Fibroblast of skin of scalp (primary cell): ENCODE results near the gene KIF1B.

Source experiments
- DNase-seq: peaks from one replicate; pipeline ENCODE4 v3.0.0-alpha.2; 2013

Gene KIF1B

DNA sequence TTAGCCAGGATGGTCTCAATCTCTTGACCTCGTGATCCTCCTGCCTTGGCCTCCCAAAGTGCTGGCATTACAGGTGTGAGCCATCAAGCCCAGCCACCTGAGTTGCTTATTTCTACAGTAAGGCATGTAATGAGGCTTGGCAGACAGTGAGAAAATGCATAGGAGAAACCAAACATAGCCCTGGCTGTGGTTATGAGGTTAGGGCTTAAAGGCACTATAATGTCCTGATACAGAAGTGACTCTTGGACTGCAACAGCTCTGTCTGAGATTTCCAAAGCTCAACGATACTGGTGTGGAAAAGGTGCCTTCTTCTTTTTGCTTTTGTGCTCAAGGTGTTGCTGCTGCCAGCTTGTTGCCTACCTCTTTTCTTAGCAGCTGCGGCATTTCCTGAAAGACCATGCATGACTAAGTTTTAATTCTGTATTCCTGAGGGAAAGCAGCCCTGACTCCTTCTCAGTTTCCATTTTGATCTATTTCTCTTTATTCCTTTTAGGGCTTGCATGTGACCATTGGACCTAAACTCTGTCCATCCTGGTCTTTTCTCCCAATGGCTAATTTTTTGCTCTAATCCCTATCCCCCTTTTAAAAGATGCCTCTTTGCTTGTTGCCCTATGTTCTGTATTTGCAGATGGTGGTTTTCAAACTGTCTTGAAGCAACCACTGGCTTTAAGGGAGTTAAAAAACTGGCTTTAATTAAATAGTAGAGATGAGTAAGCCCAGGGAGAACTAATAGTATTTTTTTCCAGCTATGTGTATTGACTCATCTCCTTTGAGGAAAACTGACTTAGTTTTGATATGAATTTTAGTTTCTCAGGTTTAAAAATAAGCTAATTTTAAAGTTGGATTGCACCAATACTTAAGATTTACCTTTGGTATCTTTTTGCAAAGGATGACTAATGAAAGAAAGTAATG is 70.3 kb downstream of the KIF1B start:
- peak; percentile 64 for DNase-seq

DNA sequence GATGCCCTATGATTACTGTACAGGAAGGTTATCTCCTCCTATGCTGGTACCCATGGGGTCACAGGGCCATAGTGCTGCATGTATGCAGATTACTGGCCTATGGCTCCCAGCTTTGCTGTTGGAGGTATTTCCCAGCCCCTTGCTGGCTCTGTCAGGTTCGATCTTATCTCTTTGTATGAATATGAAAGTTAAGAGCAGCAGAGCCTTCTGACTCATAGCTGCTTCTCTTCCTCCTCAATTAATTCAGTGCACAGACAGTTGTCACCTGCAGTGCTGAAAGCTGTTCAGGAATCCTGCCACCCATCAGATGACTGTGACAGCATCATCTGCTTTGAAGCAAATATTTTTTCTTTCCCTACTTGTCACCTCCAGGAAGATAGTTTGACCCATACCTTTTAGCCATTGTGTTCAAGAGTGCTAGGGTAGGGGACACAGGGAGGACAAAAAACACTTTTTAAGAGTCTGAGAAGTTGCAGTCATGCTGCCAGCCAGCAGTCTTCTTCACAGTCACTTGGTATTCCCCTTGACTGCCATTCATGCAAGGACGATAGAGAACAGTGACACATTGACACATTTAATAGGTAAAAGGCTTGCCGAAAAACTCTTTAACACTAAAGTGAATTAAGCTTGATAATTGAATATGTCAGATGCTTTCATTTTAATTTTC is 73.1 kb downstream of the KIF1B start:
- DNase-seq, result no peak

DNA sequence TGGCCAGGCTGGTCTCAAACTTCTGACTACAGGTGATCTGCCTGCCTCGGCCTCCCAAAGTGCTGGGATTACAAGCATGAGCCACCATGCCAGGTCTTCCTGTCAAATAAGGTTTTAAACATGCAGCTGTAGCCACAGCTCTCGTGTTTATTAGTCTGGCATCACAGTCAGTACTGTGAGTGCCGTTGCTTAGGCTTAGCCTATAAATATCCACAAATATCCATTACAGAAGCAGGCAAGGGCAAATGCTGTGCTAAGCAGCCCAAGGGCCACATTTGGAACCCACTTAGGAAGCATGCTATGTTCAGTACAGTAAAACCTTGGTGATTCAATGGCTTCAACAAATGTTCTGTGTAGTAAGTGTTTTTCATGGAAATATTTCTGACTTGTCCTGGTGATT is 75.9 kb downstream of the KIF1B start:
- DNase-seq, result no peak

DNA sequence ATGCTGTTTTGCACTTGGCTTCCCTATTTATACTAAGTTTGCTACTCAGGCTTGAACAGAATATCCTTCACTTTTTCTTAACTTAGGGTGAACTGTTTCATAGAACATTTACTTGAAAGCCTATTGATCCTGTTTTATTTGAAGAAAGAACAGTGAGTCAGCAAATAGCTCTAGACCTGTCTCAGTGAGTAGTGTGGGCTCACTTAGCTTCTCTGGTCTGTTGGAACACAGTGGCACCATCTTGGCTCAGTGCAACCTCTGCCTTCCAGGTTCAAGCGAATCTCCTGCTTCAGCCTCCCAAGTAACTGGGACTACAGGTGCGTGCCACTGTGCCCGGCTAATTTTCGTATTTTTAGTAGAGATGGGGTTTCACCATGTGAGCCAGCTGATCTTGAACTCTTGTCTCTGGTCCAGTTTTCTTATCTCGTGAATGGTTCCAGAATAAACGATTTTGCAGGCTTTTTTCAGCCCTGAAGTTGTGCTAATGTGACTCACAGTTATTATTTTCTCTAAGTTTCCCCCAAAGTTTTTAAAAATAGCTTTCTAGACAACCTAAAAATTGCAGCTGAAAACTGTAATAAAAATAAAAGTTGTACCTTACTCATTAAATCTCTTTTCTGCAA is 76.8 kb downstream of the KIF1B start:
- no peak for DNase-seq

DNA sequence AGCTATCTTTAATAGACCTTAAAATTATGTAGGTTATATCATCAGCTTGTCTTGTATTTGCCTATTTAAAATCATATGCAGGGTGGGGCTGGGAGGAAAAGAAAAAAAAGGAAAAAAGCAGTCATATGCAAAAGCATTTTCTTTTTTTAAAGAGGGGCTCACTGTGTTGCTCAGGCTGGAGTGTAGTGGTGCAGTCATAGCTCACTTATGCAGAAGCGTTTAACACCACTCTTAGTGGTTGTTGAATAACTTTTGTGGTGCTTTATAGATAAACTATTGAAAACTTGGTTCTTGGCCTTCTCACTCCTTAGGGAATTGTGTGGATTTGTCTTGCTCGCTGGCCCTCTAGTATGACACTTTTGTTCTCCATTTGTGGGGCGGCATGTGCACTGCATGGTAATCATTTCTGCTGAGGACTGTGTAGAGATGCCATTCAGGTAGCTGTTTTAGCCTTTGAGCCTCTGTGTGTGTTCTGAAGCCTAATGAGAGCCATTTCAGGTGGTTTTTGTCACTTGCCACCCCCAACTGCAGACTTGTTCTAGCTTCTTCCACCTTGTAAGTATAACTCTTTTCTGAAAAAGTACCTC is 77.8 kb downstream of the KIF1B start:
- DNase-seq, result no peak

DNA sequence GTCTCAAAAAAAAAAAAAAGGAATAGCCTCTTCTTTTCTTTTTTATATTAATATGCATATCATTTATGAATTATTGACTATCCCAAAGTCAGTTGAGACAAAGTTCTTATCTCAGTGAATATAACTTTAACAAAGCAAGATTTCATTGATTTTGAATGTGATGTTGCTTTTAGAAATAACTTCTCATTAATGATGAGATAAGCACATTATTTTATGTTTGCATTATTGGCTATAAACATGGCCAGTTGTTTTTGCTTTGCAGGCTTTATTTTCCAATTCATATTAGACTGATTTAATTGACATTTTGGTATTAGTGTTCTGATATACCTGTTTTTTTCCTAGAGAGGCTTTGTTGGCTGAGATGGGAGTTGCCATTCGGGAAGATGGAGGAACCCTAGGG is 81.3 kb downstream of the KIF1B start:
- DNase-seq, result no peak

DNA sequence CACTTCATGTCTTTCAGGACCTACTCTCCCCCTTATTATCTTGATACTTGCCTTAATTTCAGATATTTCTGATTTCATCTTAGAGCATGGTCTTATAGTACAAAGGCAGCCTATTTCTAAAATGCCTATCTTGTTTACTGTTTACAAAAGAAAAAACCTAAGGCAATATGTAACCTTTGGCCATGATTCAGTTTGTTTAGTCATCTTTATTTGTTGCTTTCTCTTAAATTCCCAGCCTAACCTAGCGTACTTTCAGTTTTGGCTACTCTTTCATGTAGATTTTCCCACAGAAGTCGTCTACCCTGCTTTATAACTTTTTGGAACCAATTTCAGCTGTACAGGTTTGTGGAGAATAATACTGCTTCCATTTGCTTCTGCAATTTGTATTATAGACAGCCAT is 81.8 kb downstream of the KIF1B start:
- DNase-seq, result no peak

DNA sequence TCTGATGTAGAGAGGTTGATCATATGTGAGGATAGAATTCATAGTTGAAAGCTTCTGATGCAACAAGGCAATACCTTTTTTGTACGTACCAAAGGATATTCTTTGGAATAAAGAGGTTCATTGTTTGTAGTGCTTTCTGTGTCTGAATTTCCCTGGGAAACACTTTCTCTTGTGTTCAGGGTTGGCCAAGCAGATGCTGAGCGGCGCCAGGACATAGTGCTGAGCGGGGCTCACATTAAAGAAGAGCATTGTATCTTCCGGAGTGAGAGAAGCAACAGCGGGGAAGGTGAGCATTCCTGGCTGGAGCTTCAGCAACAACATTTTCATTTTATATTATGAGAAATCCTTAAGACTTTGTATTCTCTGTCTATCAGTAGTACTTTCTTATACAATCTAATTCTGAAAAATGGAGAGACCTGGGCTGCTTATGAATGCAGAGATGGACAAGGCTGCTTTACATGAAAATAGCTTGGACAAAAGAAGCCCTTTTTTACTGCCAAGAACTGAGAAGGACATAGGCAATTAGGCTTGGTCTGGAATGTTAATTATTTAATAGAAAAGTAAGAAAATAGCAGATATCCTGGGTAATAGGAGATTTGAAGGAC is 85.2 kb downstream of the KIF1B start:
- no peak for DNase-seq

DNA sequence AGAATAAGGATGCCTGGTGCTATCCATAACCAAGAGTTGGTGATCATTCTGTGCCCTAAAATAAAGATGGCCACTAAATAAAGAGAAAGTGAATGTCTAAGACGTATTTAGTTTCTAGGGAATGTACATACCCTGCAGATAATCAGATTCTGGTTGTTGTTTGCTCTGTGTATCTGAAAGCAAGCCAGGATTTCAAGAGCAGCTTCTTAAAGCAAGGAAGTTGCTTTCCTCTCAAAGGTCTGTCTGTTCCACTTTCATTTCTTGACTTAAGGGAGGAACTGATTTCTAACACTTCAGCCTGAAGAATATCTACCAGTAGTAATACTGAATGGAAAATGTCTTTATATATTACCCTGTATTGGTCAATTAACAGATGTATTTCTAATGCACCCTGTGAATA is 88.8 kb downstream of the KIF1B start:
- no peak for DNase-seq

DNA sequence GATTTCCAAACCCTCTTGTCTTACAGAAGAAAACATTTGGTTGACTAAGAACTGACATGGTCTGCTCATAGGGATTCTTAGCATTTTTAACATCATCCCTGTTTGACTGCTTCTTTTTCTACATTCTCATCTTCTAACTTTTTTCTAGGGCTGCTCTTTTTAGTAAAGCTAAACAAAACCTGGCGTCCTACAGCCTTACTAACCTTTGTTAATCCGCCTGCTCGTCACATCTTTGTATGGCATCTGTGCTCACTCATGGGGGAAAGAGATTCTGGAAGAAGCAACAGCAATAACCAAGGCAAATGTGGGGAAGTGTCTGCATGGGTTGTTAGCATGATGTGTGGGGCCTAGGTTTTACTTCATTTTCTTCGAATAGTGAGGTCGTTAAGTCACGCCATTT is 92.0 kb downstream of the KIF1B start:
- DNase-seq, result no peak

DNA sequence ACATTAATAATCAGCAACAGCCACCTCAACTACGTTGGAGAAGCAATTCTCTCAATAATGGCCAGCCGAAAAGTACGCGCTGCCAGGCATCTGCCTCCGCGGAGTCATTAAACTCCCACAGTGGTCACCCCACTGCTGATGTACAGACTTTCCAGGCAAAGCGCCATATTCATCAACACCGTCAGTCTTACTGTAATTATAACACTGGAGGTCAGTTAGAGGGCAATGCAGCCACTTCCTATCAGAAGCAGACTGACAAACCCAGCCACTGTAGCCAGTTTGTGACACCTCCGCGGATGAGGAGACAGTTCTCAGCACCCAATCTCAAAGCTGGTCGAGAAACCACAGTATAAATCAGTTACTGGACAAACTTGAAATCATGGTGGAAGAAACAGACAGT is 93.9 kb downstream of the KIF1B start:
- DNase-seq, result no peak

DNA sequence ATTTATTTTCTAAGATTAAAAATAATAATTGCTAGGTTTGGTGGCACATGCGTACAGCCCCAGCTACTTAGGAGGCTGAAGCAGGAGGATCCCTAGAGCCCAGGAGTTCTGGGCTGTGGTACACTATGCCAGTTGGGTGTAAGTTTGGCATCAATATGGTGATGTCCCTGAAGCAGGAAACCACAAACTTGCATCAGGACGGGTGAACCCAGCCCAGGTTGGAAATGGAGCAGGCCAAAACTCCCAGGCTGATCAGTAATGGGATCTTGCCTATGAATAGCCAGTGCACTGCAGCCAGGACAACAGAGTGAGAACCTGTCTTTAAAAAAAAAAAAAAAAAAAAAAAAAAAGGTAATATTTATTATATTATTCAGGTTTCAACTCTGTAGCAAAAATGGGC is 96.1 kb downstream of the KIF1B start:
- no peak for DNase-seq

DNA sequence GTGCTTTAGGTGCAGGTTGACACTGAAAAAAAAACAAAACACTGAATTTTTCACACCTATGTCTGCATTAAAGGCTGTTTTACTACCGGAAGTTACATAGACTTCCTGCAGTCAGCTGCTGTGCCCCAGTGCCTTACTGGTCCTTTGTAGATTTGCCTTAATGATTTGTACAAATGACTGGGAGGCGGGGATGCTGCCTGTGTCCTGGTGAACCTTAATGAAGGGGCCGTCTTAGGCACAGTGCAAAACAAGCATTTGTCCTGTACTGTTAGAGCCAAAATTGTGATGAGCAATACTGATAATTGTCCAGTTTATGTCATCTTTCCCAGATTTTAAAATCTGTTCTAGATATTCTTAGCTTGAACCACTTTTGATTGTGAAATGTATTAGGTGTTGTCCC is 97.6 kb downstream of the KIF1B start:
- DNase-seq, result no peak

DNA sequence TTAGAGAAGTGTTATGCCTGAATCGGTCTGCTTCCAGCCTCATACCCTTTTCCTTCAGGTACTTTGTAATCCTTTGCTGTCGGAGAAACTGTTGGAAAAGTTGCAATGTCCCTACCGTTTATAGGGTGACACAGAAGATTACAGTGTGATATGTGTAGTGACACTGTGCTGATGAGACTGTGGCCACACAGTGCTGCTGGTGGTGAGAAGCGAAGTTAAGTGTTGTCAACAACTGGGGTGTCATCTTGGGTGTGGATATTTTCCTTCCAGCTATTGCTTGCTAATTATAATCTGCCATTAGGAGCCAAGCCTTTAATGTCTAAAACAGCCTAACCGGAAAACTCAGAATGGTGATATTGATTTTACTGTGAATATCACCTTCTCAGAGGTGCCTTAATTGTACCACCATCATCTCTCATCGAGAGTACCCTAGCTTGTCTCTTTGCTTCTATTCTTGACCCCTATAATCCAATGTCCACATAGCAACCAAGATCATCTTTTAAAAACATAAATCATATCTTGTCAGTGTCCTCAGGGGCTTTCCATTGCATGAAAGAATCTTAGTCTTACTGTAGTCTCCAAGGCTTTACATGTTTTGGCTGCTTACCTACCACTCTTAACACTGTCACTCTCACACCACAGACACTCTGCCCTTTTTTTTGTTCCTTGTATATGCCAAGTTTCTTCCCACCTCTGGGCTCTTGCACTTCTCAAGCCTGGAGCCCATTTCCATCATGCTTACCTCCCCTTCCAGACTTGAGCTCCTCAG is 99.1 kb downstream of the KIF1B start:
- no peak for DNase-seq

DNA sequence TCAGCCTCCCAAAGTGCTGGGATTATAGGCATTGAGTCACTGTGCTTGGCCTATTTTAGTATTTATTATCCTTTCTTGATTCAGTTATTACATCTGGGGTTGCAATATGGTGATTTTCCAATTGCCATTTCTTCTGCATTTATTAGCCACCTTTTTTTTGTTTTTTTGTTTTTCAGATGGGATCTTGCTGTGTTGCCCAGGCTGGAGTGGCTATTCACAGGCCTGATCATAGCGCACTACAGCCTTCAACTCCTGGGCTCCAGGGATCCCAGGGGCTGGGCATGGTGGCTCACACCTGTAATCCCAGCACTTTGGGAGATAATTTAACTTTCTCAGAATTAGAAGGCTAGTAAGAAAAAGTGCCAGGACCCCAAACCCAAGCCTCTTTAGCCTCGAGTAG is 106.4 kb downstream of the KIF1B start:
- no peak for DNase-seq

DNA sequence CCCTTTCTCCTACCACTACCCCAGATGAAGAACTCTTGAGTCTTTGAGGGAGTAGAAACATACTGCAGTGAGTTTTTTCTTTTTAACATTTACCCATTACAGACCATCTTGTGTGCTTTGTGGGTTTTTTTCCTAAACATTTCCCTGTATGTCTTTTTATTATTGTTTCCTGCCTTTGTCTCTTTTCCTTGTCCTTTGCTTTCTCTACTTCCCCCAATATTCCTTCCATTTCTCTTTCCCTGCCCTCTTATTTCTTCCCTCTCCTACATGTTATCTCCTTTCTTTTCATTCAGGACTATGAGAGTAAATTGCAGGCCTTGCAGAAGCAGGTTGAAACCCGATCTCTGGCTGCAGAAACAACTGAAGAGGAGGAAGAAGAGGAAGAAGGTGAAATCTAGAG is 109.4 kb downstream of the KIF1B start:
- no peak for DNase-seq

DNA sequence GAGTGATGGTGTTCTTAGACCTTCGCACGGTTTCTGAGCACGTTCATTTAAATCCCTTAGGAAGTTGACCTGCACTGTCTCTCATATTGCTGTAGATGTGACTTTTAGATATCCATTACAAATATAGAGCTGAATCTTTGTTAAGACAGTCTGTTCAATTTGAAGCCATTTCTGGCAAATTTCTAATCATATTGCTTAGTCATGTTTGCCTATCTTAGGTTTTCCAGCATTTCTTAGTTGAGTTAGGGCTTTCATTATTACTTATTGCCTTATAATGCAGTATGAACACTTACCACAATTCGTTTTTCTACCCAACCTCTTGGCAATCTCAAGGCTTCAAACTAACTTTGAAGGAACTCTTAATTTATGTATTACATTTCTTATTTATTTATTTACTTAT is 110.0 kb downstream of the KIF1B start:
- DNase-seq, result no peak

DNA sequence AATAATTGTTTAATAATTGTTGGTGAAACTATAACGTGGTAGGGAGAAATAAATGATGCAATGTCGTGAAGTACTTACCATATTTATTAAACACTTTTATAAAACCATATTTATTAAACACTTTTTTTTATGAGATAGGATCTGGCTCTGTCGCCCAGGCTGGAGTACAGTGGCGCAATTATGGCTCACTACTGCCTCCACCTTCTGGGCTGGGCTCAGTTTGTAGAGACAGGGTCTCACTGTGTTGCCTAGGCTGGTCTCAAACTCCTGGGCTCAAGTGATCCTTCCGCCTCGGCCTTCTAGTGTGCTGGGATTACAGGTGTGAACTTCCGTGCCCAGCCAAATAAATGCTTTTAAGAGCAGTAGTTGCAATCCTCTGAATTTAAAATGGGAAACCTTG is 112.5 kb downstream of the KIF1B start:
- DNase-seq, result no peak

DNA sequence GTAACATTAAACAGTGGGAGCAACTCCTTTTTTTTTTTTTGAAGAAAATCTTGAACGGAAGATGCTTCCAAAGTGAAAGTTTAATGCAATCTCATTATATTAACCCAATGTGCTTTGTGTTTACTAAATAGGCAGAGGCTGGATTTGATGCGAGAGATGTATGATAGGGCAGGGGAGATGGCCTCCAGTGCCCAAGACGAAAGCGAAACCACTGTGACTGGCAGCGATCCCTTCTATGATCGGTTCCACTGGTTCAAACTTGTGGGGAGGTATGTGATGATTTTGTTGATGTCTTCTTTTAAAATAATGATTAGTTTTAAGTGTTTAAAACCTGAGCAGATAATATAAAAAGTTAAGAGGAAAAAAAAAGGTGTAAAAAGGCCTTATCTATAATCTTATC is 114.3 kb downstream of the KIF1B start:
- DNase-seq, result no peak

DNA sequence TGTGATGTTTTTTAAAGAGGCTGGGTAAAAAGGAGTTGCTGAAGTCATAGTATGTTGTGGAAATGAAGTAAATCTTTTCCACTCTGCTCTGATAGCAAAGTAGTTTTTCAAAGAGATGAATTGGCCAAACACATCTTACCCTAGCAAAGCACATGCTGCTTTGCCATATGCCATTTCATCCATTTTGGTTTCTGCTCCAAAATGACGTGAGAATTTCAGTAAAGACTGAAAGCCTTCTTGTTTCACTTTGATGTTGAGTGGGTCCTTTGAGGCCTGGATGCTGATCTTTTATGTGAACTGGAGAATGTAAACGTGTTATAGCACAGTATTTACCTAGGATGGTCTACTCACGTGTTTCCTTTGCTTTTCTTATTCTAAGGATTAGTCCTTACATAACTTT is 115.2 kb downstream of the KIF1B start:
- no peak for DNase-seq

DNA sequence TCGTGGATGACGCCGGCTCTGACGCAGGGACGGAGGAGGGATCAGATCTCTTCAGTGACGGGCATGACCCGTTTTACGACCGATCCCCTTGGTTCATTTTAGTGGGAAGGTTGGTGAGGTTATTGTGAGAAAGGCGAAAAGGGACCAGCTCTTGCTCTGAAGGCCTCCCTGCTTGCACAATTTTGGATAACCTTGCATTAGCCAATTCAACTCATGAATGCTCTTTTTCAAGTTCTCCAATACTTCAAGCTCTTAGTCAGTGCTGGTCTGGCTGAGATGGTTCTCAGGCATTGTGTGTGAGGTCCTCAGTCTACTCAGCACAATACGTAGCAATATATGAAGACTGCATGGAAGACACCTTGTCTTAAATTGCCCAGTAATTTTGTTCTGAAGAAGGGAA is 115.9 kb downstream of the KIF1B start:
- no peak for DNase-seq
